ENCODE results near the gene HHIPL1. TPM values are rescaled to one million over a fixed set of nuclear protein-coding genes. Genes with fewer than 3 reads are reported as not detected.

Gene HHIPL1
- total RNA-seq, 1 experiment from 2014 or later: 2.1 TPM

- H3K4me1 ChIP-seq (ENCODE audit: control insufficient read depth, insufficient read depth, low read length): no peaks in the 10 kb centered on the region
- CTCF ChIA-PET: no interaction called here
- no peak for DNase-seq (ENCODE audit: low read depth, low spot score)
- no peak overlapping the region for H3K27ac ChIP-seq (ENCODE audit: low read length)
- intact Hi-C loops (cut with micrococcal nuclease; ENCODE audit: unreplicated experiment): no loop called here
- no peak for TF ChIP-seq POLR2AphosphoS5 (IDR thresholded peaks at IDR 0.05; ENCODE audit: low read depth, low read length)
- TF ChIP-seq SIN3A (IDR thresholded peaks at IDR 0.05; ENCODE audit: borderline replicate concordance, insufficient read depth, low read depth, low read length): no peak
- no peak for TF ChIP-seq TCF7L2 (IDR thresholded peaks at IDR 0.05; ENCODE audit: low read depth, low read length)
- no peaks in the 10 kb centered on the region for H3K9me3 ChIP-seq (ENCODE audit: control insufficient read depth, insufficient read depth, low read depth, low read length)
- no peaks in the 10 kb centered on the region for H3K27me3 ChIP-seq (ENCODE audit: control insufficient read depth, insufficient read depth, low read length)
- H3K4me3 ChIP-seq (ENCODE audit: low read depth in 2 of 2, low read length in 2 of 2): no peak overlapping the region
- BruUV-seq (replicated peaks): no TSS peak
- POLR2A ChIA-PET: no interaction called here
- in situ Hi-C loops (cut with HindIII; ENCODE audit: low pct_unique_long_range_greater_than_20kb, low sequenced_read_pairs): no loop called here
- no peaks in the 10 kb centered on the region for H3K36me3 ChIP-seq (ENCODE audit: control insufficient read depth, insufficient read depth, low read length)
- no peak for ATAC-seq
Measured at GRCh38 chr14:99704037-99704436, 59.1 kb downstream of the HHIPL1 start.

GRCh38 chr14:99706107-99706900 is 61.4 kb downstream of the HHIPL1 start:
- no peak overlapping the region for H3K4me3 ChIP-seq (ENCODE audit: low read depth in 2 of 2, low read length in 2 of 2)
- no TSS peak for BruUV-seq (replicated peaks)
- DNase-seq (ENCODE audit: low read depth, low spot score) (no peak), ATAC-seq (no peak)
- H3K27ac ChIP-seq (ENCODE audit: low read length): no peak overlapping the region
- intact Hi-C loops (cut with micrococcal nuclease; ENCODE audit: unreplicated experiment) (no loop called here), in situ Hi-C loops (cut with HindIII; ENCODE audit: low pct_unique_long_range_greater_than_20kb, low sequenced_read_pairs) (no loop called here)
- no peak for TF ChIP-seq POLR2AphosphoS5 (IDR thresholded peaks at IDR 0.05; ENCODE audit: low read depth, low read length)
- no peak for TF ChIP-seq CTCF (IDR thresholded peaks at IDR 0.05)
- TF ChIP-seq SIN3A (IDR thresholded peaks at IDR 0.05; ENCODE audit: borderline replicate concordance, insufficient read depth, low read depth, low read length): no peak
- TF ChIP-seq, protein P1, sequence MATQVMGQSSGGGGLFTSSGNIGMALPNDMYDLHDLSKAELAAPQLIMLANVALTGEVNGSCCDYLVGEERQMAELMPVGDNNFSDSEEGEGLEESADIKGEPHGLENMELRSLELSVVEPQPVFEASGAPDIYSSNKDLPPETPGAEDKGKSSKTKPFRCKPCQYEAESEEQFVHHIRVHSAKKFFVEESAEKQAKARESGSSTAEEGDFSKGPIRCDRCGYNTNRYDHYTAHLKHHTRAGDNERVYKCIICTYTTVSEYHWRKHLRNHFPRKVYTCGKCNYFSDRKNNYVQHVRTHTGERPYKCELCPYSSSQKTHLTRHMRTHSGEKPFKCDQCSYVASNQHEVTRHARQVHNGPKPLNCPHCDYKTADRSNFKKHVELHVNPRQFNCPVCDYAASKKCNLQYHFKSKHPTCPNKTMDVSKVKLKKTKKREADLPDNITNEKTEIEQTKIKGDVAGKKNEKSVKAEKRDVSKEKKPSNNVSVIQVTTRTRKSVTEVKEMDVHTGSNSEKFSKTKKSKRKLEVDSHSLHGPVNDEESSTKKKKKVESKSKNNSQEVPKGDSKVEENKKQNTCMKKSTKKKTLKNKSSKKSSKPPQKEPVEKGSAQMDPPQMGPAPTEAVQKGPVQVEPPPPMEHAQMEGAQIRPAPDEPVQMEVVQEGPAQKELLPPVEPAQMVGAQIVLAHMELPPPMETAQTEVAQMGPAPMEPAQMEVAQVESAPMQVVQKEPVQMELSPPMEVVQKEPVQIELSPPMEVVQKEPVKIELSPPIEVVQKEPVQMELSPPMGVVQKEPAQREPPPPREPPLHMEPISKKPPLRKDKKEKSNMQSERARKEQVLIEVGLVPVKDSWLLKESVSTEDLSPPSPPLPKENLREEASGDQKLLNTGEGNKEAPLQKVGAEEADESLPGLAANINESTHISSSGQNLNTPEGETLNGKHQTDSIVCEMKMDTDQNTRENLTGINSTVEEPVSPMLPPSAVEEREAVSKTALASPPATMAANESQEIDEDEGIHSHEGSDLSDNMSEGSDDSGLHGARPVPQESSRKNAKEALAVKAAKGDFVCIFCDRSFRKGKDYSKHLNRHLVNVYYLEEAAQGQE (IDR thresholded peaks at IDR 0.05; ENCODE audit: insufficient read depth in 1 of 2, low read depth in 2 of 2, low read length in 1 of 2): no peak
- no peak for TF ChIP-seq TCF7L2 (IDR thresholded peaks at IDR 0.05; ENCODE audit: low read depth, low read length)
- no peaks in the 10 kb centered on the region for H3K36me3 ChIP-seq (ENCODE audit: control insufficient read depth, insufficient read depth, low read length)
- H3K27me3 ChIP-seq (ENCODE audit: control insufficient read depth, insufficient read depth, low read length): no peaks in the 10 kb centered on the region
- POLR2A ChIA-PET: no interaction called here
- CTCF ChIA-PET: no interaction called here
- H3K9me3 ChIP-seq (ENCODE audit: control insufficient read depth, insufficient read depth, low read depth, low read length): no peaks in the 10 kb centered on the region
- H3K4me1 ChIP-seq (ENCODE audit: control insufficient read depth, insufficient read depth, low read length): no peaks in the 10 kb centered on the region

DNA sequence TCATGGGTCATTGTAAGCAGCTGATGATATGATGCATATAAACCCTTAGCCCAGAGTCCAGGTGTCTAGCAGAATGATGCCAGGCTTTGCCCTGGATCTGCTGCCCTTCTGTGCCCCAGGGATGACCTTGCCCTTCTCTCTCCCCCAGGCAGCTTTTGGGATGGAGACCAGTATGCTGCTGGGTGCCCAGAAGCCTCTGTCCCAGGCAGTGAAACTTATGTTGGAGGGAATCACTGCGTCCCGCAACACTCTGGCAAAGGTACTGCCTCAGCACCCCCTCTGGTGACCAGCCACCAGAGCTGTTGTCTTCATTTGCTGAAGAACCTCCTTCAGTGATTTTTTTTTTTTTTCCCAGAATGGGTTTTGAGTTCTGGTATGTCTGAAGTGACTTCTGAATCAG is 62.5 kb downstream of the HHIPL1 start:
- DNase-seq (ENCODE audit: low read depth, low spot score): no peak
- ChIA-PET POLR2A (no interaction called here), CTCF (no interaction called here)
- Histone ChIP-seq H3K27ac (ENCODE audit: low read length) (no peak overlapping the region), H3K27me3 (ENCODE audit: control insufficient read depth, insufficient read depth, low read length) (no peaks in the 10 kb centered on the region), H3K4me1 (ENCODE audit: control insufficient read depth, insufficient read depth, low read length) (no peaks in the 10 kb centered on the region), H3K4me3 (ENCODE audit: low read depth in 2 of 2, low read length in 2 of 2) (no peak overlapping the region), H3K36me3 (ENCODE audit: control insufficient read depth, insufficient read depth, low read length) (no peaks in the 10 kb centered on the region), H3K9me3 (ENCODE audit: control insufficient read depth, insufficient read depth, low read depth, low read length) (no peaks in the 10 kb centered on the region)
- ATAC-seq: no peak
- intact Hi-C loops (cut with micrococcal nuclease; ENCODE audit: unreplicated experiment): no loop called here
- no peak for TF ChIP-seq POLR2AphosphoS5 (IDR thresholded peaks at IDR 0.05; ENCODE audit: low read depth, low read length)
- no peak for TF ChIP-seq CTCF (IDR thresholded peaks at IDR 0.05)
- TF ChIP-seq, protein P1 (IDR thresholded peaks at IDR 0.05; ENCODE audit: insufficient read depth in 1 of 2, low read depth in 2 of 2, low read length in 1 of 2): no peak
- TF ChIP-seq SIN3A (IDR thresholded peaks at IDR 0.05; ENCODE audit: borderline replicate concordance, insufficient read depth, low read depth, low read length): no peak
- TF ChIP-seq TCF7L2 (IDR thresholded peaks at IDR 0.05; ENCODE audit: low read depth, low read length): no peak
- no TSS peak for BruUV-seq (replicated peaks)
- in situ Hi-C loops (cut with HindIII; ENCODE audit: low pct_unique_long_range_greater_than_20kb, low sequenced_read_pairs): no loop called here
